Left cardiac atrium (tissue), 4 donors: ENCODE results near the gene SAMD9L. TPM values are rescaled to one million over a fixed set of nuclear protein-coding genes. Genes with fewer than 3 reads are reported as not detected.
"Not testable (repeated sequence)": the region's sequence is repeated elsewhere in the genome, so short reads cannot be mapped to it uniquely, and the experiment has no call there.

Experiments used
- ATAC-seq, 2 donors: fragments of 200-7000 bp; cut with Tn5 transposase; one replicate each; pipeline ENCODE4 v1.9.1; 2020; ENCODE audit warnings: mild to moderate bottlenecking in 2 of 2, moderate library complexity in 2 of 2
- DNase-seq: peaks from one replicate; pipeline ENCODE4 v3.0.0-alpha.2; 2020
- intact Hi-C, 2 donors: fragments of 100-400 bp; cut with DNase I; formaldehyde crosslinking; loops; one replicate each; pipeline versions ENCODE4 v1.14.1 to v1.15.1; 2022 to 2023
- total RNA-seq, 2 donors: library from RNA; stranded (reverse); fragmentation: NEBNext Ultra II Directional; extraction: Animal tissue kit (Norgen Biotek cat#: 25700); gene quantifications; one replicate each; pipeline ENCODE4 v1.2.1, GENCODE V29; 2021
- donor health status: DM: no; HTN: yes; CAD: no.
- donor health status: DM: no; HTN: yes; CAD: no; lungs with severe emphysema.
- donor health status: DM: yes; HTN: yes; CAD: no.
- donor health status: Dilated cardiomyopathy.

Gene SAMD9L
- total RNA-seq, 2 donors from 2014 or later, result 5.9 to 9.1 TPM

DNA sequence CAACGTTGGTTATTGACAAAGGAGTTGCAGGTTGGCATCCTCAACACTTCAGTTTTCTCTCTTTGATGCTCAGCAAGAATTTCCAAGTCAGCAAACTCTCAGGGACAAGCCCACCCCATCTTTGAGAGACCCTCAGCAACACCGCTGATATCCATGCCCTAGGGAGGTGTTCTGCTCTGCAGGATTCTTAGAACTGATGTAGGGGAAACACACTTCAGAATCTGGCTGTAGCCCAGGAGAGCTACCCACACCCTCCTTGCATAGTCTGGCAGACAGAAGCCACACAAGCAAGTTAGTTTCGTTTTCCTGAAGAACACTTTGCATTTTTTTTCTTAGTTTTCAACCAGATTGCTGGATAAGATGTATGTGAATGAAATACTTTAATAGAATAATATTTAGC, 822 bp downstream of the SAMD9L start:
- DNase-seq, result peak; percentile 30
- intact Hi-C loops, result no loop called here
- ATAC-seq, result peak; percentile 79 to 90

DNA sequence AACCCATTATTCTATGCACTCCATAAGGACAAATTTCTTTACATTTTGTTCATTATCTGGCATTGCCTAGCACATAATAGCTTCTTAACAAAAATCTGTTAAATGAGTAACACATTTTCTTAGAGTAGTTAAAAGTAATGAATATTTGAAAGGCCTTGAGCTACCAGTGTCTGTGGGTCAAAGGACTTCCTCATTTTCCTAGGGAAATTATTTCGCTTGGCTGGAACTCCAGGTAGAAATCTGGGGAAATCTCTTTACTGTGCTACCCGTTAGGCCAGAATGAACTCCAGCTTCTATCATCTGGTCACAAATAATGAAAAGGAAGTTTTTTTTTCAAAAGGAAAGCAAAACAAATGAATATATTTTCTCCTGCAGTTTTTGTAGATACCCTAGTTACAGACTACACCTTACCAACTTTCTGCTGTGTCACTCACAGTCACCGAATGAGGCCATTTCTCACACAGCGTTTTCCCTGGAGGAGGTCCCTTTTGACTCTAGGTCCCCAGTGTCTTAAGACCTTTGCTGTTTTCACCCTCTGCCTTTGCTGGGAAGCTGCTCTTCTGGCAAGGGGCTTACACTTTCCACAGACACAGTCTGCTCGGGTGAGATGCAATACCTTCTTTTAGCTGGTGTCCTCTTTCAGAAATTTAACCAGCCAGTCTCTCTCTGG, 1.6 kb downstream of the SAMD9L start:
- ATAC-seq (peak in 1 of 2 donors; percentile 23), DNase-seq (no peak)
- intact Hi-C loops, result no loop called here

DNA sequence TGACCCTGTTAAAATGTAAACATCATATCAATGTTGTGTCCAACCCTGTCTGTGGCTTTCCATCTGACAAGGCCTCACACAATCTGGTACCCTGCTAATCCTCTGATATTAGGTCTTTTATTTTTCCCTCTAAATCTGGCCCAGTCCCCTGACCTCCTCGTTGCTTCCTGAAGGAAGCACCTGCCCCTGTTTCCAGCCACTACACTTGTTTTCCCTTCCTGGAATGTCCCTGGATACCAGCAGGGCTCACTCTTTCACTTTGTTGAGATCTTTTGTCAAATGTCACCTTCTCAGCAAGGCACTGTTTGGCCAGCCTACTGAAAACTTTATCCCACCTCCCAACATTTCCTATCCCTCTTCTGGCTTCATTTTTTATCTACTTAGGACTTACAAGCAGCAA, 2.1 kb downstream of the SAMD9L start:
- intact Hi-C loops, result no loop called here
- no peak for DNase-seq
- ATAC-seq, result no peak

DNA sequence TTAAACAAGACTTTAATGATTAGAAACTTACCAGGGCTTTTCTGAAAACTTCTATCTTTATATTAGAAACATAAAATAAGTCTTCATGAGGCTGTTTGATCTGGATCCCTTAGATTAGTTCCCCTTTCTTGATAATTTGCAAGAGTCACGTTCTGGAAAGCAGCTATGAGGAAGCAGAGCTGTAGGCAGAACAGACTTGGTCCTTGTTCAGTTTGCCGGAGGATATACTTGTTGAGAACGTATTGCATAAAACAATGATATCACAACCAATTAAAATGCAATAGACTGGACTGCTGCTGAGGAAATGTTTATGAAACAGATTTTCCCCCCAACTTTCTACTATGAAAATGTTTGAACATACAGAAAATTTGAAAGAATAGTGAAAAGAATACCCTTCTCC, 2.8 kb downstream of the SAMD9L start:
- DNase-seq (no peak), ATAC-seq (no peak)
- intact Hi-C loops, result no loop called here

DNA sequence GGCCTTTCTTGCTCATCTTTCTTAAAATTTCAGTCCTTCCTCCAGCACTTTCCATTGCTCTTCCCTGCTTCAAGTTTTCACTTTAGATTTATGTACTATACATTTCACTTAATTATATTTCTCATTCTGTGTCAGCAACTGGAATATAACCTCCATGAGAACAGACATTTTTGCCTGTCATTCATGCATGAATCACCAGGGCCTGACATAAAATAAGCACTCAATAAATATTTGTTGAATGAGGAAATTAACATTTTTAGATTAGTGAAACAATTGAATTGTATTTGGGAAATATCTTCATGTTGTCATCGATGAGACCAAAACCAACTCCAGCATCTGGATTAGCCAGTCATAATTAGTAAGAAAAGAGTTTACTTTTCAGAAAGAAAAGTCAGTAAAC, 6.1 kb downstream of the SAMD9L start:
- no peak for DNase-seq
- intact Hi-C loops, result no loop called here
- ATAC-seq, result no peak

DNA sequence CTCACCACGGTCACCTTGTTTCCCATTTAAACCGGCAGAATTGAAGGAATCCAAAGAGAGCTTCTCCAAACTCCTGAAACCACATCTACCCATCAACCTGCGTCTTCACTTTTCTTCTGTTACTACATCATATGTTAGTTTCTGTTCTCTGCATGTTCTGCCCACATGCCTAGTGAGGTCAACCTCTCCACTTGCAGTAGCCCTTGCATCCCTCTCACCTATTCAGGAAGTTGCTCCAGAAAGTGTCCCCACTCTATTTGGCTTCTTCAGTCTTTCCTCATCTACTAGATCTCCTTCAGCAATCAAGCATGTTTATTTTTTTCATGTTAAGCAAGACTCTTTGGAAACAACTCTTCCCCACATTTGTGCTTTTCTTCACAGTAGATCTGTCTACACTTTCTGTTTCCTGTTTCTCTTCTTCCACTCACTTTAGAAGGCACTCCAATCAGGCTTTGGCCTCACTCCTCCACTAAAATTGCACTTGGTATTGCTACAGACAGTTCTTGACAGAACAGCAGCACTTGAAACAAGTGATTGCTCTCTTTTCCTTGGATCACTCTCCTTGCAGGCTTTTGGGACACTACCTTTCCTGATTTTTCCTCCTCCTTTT, 7.5 kb downstream of the SAMD9L start:
- no peak for ATAC-seq
- DNase-seq, result no peak
- intact Hi-C loops, result no loop called here

DNA sequence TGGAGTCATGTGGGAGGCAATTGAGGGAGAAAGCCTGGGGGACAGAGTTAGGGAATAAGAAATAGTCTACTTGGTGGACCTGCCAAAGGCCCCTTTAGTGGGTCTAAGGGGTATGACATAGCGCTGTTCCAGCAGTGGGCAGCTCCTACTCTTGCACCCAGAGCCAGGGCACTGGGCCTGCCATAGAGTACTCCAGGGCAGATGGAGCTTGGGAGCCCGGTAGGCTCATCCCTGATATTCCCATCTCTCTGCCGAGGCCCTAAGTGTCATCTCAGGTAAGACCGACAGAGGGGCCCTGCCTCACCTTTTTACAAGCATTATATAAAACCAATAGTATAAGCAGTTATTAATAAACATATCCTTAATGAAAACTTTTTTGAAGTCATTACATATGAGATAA, 9.6 kb downstream of the SAMD9L start:
- no peak for ATAC-seq

DNA sequence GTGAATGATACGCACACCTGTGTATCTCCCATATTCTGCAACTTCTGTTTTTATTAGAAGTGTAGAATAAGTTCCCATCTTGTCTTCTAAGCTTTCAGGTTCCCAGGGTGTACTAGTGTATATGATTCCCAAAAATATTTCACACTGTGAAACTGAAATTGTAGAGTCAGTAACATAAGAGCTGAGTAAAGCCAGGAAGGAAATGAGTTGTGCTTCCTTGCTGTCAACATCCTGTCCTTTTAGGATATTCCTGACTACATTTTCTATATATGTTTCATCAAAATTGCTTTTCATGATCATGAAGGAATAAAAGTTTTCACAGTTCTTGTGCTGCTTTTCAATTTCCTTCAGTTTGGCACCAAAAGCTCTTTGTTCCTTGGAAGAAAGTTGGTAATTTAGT, 15.2 kb downstream of the SAMD9L start:
- no peak for ATAC-seq
- DNase-seq, result no peak
- intact Hi-C loops, result no loop called here

More for the DNA sequence above, 9.6 kb downstream of the SAMD9L start:
- intact Hi-C loops, result no loop called here
- DNase-seq, result no peak

DNA sequence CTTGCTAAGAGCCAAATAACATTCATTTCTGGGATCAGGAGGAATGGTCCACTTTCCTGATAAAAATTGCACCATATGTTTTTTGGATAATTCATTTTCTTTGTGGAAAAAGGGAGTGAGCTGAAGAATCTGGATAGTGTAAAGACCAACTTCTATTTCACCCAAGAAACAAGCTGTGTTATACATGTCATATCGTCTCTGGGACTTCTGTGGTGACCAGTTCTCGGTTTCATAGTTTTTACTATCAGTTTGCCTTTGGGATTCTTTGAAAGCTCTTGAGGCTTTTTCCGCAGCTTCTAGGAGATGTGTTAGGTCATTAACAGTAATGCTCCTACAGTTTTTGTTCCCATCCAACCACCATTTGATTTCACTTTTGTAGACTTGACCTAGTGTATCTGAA, 16.0 kb downstream of the SAMD9L start:
- intact Hi-C loops, result no loop called here
- DNase-seq, result no peak
- no peak for ATAC-seq

DNA sequence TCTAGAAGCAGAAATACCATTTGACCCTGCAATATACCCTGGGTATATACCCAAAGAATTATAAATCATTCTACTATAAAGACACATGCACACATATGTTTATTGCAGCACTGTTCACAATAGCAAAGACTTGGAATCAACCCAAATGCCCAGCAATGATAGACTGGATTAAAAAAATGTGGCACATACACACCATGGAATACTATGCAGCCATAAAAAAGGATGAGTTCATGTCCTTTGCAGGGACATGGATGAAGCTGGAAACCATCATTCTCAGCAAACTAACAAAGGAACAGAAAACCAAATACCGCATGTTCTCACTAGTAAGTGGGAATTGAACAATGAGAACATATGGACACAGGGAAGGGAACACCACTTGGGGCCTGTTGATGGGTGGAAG, 21.2 kb downstream of the SAMD9L start:
- ATAC-seq, DNase-seq, intact Hi-C loops: not testable (repeated sequence)

DNA sequence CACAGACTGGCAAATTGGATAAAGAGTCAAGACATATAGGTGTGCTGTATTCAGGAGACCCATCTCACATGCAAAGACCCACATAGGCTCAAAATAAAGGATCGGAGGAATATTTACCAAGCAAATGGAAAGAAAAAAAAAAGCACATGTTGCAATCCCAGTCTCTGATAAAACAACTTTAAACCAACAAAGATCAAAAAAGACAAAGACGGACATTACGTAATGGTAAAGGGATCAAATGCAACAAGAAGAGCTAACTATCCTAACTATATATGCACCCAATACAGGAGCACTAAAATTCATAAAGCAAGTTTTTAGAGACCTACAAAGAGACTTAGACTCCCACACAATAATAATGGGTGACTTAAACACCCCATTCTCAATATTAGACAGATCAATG, 24.7 kb downstream of the SAMD9L start:
- DNase-seq, ATAC-seq, intact Hi-C loops: not testable (repeated sequence)

DNA sequence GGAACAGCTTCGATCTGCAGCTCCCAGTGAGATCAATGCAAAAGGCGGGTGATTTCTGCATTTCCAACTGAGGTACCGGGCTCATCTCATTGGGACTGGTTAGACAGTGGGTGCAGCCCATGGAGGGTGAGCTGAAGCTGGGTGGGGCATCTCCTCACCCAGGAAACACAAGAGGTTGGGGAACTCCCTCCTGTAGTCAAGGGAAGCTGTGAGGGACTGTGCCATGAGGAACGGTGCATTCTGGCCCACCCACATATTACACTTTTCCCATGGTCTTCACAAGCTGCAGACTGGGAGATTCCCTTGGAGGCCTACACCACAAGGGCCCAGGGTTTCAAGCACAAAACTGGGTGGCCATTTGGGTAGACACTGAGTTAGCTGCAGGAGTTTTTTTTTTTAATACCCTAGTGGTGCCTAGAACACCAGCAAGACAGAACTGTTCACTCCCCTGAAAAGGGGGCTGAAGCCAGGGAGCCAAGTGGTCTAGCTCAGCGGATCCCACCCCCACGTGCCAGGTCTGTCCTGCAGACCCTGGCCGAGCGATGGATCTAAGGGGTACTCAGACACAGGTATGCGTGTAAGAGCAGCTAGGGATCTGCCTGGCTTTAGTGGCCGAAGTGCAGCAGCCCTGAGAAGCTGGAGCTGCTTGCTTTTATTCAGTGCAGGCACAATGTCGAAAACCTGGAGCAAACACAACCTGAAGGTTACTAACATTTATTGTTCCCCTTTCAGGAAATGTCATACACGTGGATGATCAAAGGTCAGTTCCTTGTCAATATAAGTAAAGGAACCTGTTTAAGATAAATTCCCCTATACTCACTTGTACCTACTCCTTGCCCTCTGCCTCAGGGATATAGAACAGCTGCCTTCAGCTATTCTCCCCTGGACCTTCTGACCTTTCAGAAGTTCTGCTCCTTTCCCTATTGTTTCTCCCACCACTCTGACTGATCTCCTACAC, 27.3 kb downstream of the SAMD9L start:
- ATAC-seq, result no peak
- DNase-seq, result no peak
- intact Hi-C loops, result no loop called here

DNA sequence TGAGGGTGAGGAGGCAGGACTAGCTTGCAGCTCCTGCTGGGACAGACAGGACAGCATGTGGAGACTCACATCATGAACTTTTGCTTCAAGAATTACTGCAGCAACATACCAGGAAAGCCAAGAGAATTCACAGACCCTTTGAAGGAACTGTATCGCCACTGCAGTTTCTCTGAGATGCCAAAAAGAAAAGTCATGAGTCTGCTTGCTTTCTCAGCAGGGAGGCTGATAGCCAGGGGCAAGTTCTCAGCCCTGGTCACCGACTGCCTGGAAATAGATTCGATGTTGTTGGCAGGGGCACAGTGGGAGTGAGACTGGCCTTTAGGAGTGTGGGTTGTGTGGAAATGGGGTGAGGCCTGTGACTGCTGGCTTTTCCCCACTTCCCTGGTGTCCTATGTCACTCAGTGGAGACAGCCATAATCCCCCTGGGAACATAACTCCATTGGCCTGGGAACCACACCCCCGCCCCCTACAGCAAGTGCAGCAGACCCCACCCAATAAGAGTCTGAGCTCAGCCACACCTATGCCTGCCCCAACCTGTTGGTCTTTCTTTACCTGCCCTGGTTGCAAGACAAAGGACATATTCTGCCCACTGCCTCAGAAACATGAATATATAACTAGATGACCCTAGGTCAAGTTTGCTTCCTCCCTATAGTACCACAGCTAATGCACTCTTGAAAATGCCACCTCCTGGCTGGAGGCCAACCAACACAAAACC, 28.8 kb downstream of the SAMD9L start:
- ATAC-seq, result no peak
- DNase-seq, result no peak
- intact Hi-C loops, result no loop called here

DNA sequence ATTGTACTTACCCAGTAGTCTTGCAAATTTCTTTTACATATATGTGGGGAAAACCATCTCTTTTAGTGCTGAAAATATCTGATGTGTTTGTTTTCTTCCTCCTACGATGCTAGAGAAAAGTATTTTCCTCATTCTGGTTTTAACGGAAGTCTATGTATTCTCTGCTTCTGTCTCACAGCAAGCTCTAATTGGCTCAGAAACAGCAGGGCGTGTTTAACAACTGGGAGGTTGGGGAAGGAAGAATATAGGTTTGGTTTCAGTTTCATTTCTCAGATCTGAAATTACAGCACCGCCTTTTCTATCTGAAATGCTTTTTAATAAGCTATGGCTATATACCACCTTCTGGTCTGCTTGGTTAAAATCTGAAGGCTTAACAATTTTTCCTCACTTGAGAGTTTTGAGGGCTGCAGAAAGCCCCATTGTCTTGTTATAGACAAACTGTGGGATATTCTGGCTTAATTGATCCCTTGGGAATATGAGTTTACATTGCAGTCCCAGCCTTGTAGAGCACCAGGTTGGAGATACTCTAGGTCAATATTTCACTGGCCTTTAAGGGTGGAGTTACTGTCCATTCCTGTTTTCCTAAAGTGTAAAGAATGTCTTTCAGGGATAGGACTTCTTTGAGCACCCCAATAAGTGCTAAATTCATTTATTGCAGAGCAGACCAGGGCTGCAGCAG, 30.2 kb downstream of the SAMD9L start, which contains the start of gene SAMD9:
Gene SAMD9 (minus strand): TSS at position 128 of the 679 bp plus-strand sequence. CDS start 11,882 bp downstream, outside the sequence.
- DNase-seq (peak; percentile 52), ATAC-seq (peak; percentile 92 to 98)
- intact Hi-C loops, result no loop called here

DNA sequence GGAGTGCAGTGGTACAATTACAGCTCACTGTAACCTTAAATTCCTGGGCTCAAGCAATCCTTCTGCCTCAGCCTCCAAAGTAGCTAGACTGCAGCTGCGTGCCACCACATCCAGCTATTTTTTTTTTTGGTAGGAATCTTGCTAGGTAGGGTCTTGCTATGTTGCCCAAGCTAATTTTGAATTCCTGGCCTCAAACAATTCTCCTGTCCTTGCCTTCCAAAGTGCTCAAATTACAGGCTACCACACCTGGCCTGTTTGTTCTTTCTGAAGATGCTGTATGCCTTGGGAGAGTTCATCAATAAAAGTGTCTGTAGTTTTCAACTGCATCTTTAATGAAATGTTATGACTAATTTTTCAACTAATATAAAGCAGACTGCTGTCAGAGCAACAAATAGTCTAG, 30.9 kb downstream of the SAMD9L start:
- intact Hi-C loops, result no loop called here
- peak in 1 of 2 donors; percentile 27 for ATAC-seq
- DNase-seq, result no peak

DNA sequence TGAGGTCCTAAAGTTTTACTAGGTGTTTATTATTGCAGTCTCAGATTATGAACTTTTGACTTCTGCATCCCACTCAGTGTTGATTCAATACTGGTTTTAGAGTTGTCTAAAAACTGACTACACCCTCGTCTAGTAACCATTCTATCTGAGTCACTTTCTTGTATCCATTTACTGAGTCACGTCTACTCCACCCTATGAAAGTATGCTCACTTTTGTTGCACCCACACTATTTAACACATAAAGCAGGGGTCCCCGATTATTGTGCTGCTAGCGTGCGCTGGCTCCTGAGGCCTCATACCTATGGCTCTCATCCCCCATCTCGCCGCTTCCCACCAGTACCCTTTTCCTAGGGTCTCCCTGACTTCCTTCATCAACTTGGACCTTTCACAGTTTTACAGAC, 32.4 kb downstream of the SAMD9L start:
- ATAC-seq (peak in 1 of 2 donors; percentile 51), DNase-seq (no peak)
- intact Hi-C loops, result no loop called here

DNA sequence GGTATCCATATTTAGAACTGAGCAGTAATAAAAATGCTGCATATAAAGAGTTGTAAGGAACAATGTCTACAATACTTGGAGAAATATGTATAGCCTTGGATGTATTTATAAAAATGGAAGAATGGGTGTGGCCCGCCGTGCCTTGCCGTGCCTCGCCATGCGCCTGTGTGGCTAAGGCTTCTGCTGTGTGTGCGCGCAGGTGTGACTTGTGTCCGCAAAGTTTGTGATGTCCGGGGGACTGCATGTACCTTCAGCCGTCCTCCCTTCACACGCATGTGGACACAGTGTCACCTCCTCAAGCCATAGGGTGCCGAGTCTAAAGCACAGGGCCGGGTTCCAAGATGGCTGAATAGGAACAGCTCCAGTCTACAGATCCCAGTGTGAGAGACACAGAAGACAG, 40.2 kb downstream of the SAMD9L start:
- no peak for DNase-seq
- no peak for ATAC-seq
- intact Hi-C loops, result no loop called here

DNA sequence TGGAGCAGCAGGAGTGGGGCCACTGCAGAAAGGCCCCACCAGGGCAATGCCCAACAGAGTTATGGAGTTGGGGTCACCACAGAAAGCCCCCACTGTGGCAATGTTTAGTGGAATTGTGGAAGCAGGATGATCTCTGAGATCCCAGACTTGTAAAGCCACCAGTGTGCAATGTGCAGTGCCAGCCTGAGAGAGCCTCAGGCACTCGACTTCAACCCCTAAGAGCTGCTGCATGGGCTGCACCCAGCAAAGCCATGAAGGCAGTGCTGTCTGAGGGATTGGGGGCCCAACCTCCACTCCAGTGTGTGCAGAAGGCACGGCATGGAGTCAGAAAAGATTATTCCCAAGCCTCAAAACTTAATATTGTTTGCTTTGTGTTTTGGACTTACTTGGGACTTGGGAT, 50.8 kb downstream of the SAMD9L start:
- DNase-seq, result no peak
- intact Hi-C loops, result no loop called here
- ATAC-seq, result no peak
